DOHH2 (cell line): Measurements from ENCODE around the gene SLC35G1.

Source experiments
- EZH2phosphoT487 ChIP-seq: fragments of 200-600 bp; sonication (generic); IDR thresholded peaks from 2 replicates; pipeline ENCODE4 v1.6.1; 2017; ENCODE audit warnings: borderline replicate concordance, mild to moderate bottlenecking, antibody characterized with exemption, low read length, moderate library complexity, mixed read lengths
- TF ChIP-seq, protein P1 (sequence below): fragments of 200-600 bp; sonication (generic); IDR thresholded peaks from one replicate; pipeline ENCODE4 v1.5.1; 2014; ENCODE audit warnings: antibody characterized with exemption, mild to moderate bottlenecking, low read depth, low read length; ENCODE audit not compliant: poor library complexity, severe bottlenecking

- TF ChIP-seq, protein P1, sequence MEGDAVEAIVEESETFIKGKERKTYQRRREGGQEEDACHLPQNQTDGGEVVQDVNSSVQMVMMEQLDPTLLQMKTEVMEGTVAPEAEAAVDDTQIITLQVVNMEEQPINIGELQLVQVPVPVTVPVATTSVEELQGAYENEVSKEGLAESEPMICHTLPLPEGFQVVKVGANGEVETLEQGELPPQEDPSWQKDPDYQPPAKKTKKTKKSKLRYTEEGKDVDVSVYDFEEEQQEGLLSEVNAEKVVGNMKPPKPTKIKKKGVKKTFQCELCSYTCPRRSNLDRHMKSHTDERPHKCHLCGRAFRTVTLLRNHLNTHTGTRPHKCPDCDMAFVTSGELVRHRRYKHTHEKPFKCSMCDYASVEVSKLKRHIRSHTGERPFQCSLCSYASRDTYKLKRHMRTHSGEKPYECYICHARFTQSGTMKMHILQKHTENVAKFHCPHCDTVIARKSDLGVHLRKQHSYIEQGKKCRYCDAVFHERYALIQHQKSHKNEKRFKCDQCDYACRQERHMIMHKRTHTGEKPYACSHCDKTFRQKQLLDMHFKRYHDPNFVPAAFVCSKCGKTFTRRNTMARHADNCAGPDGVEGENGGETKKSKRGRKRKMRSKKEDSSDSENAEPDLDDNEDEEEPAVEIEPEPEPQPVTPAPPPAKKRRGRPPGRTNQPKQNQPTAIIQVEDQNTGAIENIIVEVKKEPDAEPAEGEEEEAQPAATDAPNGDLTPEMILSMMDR: no peak
- TF ChIP-seq EZH2phosphoT487: no peak
Observed at GRCh38 chr10:93945819-93946218, 52.0 kb downstream of the SLC35G1 start.
